OCI-LY7 (cell line): ENCODE measurements around the gene UBE2J2. TPM values are rescaled to one million over a fixed set of nuclear protein-coding genes. Genes with fewer than 3 reads are reported as not detected.
A peak's percentile ranks its signal among the peaks of the same experiment; 100 is the strongest.

ENCODE experiments used
- Bru-seq: library from RNA; stranded (reverse); fragments of 400-500 nt; gene quantifications from one replicate; lab custom pipeline; 2021; lab: Mats Ljungman, UMichigan
- BruChase-seq, 2 experiments: library from RNA; stranded (reverse); fragments of 400-500 nt; gene quantifications; one replicate each; lab custom pipeline; 2021; lab: Mats Ljungman, UMichigan
- BruUV-seq: library from RNA; stranded (reverse); fragments of 400-500 nt; replicated peaks from 2 replicates; lab custom pipeline; 2021; lab: Mats Ljungman, UMichigan
- CTCF ChIA-PET: fragments of 300-600 bp; sonication (Branson Sonifier 250); formaldehyde crosslinking; loops from one replicate; lab custom pipeline; 2022; ENCODE audit warnings: antibody characterized with exemption; ENCODE audit not compliant: unreplicated experiment; lab: Charles Lee
- POLR2A ChIA-PET: fragments of 300-600 bp; sonication (Branson Sonifier 250); formaldehyde crosslinking; loops from one replicate; lab custom pipeline; 2022; ENCODE audit warnings: antibody characterized with exemption; lab: Charles Lee
- DNase-seq: peaks from one replicate; pipeline ENCODE4 v3.0.0-alpha.2; 2015; ENCODE audit warnings: low spot score
- H2AFZ ChIP-seq: fragments of 200-600 bp; sonication (generic), shearing (Covaris generic); 2 replicates; pipeline ENCODE4 v1.6.1; 2014; ENCODE audit warnings: mild to moderate bottlenecking, antibody characterized with exemption, low read length, moderate library complexity
- H3K27ac ChIP-seq: fragments of 200-600 bp; sonication (generic); 2 replicates; pipeline ENCODE4 v1.5.1; 2014; ENCODE audit warnings: mixed run types, low read depth, mild to moderate bottlenecking, moderate library complexity, low read length, inconsistent platforms; ENCODE audit not compliant: poor library complexity, severe bottlenecking
- H3K36me3 ChIP-seq: fragments of 200-600 bp; sonication (generic); 2 replicates; pipeline ENCODE4 v1.6.1; 2014; ENCODE audit warnings: mild to moderate bottlenecking, antibody characterized with exemption, low read length, moderate library complexity, mixed read lengths; ENCODE audit not compliant: insufficient read depth
- H3K4me1 ChIP-seq: fragments of 200-600 bp; sonication (generic); 2 replicates; pipeline ENCODE4 v1.5.1; 2014; ENCODE audit warnings: mild to moderate bottlenecking, low read length; ENCODE audit not compliant: insufficient read depth, poor library complexity, severe bottlenecking
- H3K4me2 ChIP-seq: fragments of 200-600 bp; sonication (generic); 2 replicates; pipeline ENCODE4 v1.6.1; 2014; ENCODE audit warnings: mild to moderate bottlenecking, low read length
- H3K4me3 ChIP-seq: fragments of 200-600 bp; sonication (generic); 2 replicates; pipeline ENCODE4 v1.5.1; 2014; ENCODE audit warnings: mild to moderate bottlenecking, low read depth, low read length; ENCODE audit not compliant: poor library complexity, severe bottlenecking
- H3K79me2 ChIP-seq: fragments of 200-600 bp; sonication (generic); 2 replicates; pipeline ENCODE4 v1.6.1; 2016; ENCODE audit warnings: low read depth, mild to moderate bottlenecking, low read length, moderate library complexity, mixed read lengths; ENCODE audit not compliant: insufficient read depth
- H3K9me2 ChIP-seq: fragments of 200-600 bp; sonication (generic); 2 replicates; pipeline ENCODE4 v1.6.1; 2016; ENCODE audit warnings: mild to moderate bottlenecking, low read length, mixed read lengths; ENCODE audit not compliant: insufficient read depth
- H3K9me3 ChIP-seq: fragments of 200-600 bp; sonication (generic); 2 replicates; pipeline ENCODE4 v1.6.1; 2014; ENCODE audit warnings: mild to moderate bottlenecking, mixed run types, low read length, mixed read lengths
- H4K20me1 ChIP-seq: fragments of 200-600 bp; sonication (generic); 2 replicates; pipeline ENCODE4 v1.6.1; 2014; ENCODE audit warnings: mild to moderate bottlenecking, antibody characterized with exemption, low read length, moderate library complexity, mixed read lengths; ENCODE audit not compliant: insufficient read depth
- CTCF ChIP-seq: fragments of 200-600 bp; sonication (generic); conservative IDR thresholded peaks from 2 replicates; pipeline ENCODE4 v1.5.1; 2014; ENCODE audit warnings: mild to moderate bottlenecking, antibody characterized with exemption, low read length, moderate library complexity, mixed read lengths
- EZH2phosphoT487 ChIP-seq: fragments of 200-600 bp; sonication (generic); IDR thresholded peaks from 2 replicates; pipeline ENCODE4 v1.6.1; 2018; ENCODE audit warnings: low read depth, borderline replicate concordance, mild to moderate bottlenecking, mixed run types, antibody characterized with exemption, low read length, moderate library complexity, mixed read lengths
- intact Hi-C: fragments of 100-400 bp; cut with micrococcal nuclease; formaldehyde crosslinking; loops from one replicate; pipeline ENCODE4 v1.10.0; 2022; ENCODE audit not compliant: unreplicated experiment
- long read RNA-seq: library from polyadenylated mRNA; stranded (forward); transcript quantifications from one replicate; pipeline ENCODE4 v2.0.0, GENCODE V29; 2022
- total RNA-seq, 2 experiments: library from RNA; depleted of rRNA in 1 of 2; stranded (reverse); fragments of >200 nt in 1 of 2; shearing (Covaris generic) in 1 of 2; gene quantifications; 2 replicates each; pipeline ENCODE4 v1.2.3, GENCODE V29; 2014 to 2022

Gene UBE2J2
- total RNA-seq (2014; rRNA removed; shearing (Covaris generic)) = 61.6 and 69.2 TPM in 2 replicates
- 87.0 and 88.7 TPM in 2 replicates for total RNA-seq (2022)
- percentile 72 among the genes with signal in this experiment for Bru-seq, nascent RNA
- BruChase-seq, experiment 1, labeled RNA remaining after a 6-hour chase = percentile 88 among the genes with signal in this experiment
- BruChase-seq, experiment 2, labeled RNA remaining after a 2-hour chase = percentile 87 among the genes with signal in this experiment
- long read RNA-seq, transcript UBE2J2-202 (7 exons, 1,733 nt) = major isoform, 47 of 86 reads
- long read RNA-seq, transcript UBE2J2-204 (6 exons, 1,057 nt) = minor isoform, 11 of 86 reads
- long read RNA-seq, partial matches to known transcripts = 4 of 86 reads
- long read RNA-seq, other reads (novel, unspliced or antisense) = 12 of 86 reads

- Histone ChIP-seq H3K9me3 (no peaks in the 10 kb centered on the region), H2AFZ (peak within 1 kb of the TSS; percentile 77; the same call in 1 of the 2 replicates), H3K4me2 (peak within 1 kb of the TSS; percentile 84), H4K20me1 (0 out of 2 replicates have a peak, but pooled peaks cover 12% of the 10 kb centered on the region), H3K27ac (peak within 1 kb of the TSS; percentile 12), H3K79me2 (peaks cover 39% of the 10 kb centered on the region), H3K9me2 (no peaks in the 10 kb centered on the region), H3K4me1 (peaks cover 26% of the 10 kb centered on the region), H3K36me3 (peaks cover 29% of the 10 kb centered on the region), H3K4me3 (peak within 1 kb of the TSS; percentile 94)
- ChIA-PET POLR2A (interaction anchor here (0.6 to 1.4 kb wide), 4 partner anchors 13 to 376 kb away, joined by 3 to 6 read pairs (median 4); no protein-coding TSS in a partner anchor), CTCF (interaction anchor here (0.5 to 0.9 kb wide), 3 partner anchors 17 to 197 kb away, joined by 3 to 11 read pairs (median 8); no protein-coding TSS in a partner anchor)
- intact Hi-C loops = loop anchor here (1.0 kb wide), 1 partner anchor 157 kb away; the partner anchor contains the start of gene C1orf159
- no peak for TF ChIP-seq EZH2phosphoT487
- peak; percentile 94 for DNase-seq
- no TSS peak for BruUV-seq
Measured at GRCh38 chr1:1273512-1274298, at the start of gene UBE2J2. TSS of gene UBE2J2 (minus strand) at chr1:1273854. CDS start at chr1:1267992, 5,862 bp downstream.

GRCh38 chr1:1322952-1323351 is 49.3 kb upstream of the UBE2J2 start:
- DNase-seq = no peak
- Histone ChIP-seq H3K9me2 (no peaks in the 10 kb centered on the region), H4K20me1 (peaks cover 3% of the 10 kb centered on the region; the same call in 1 of the 2 replicates), H3K27ac (no peak overlapping the region), H3K9me3 (no peaks in the 10 kb centered on the region), H2AFZ (no peak overlapping the region), H3K4me2 (peak overlapping the region; percentile 66), H3K36me3 (peaks cover 48% of the 10 kb centered on the region), H3K4me3 (no peak overlapping the region), H3K4me1 (peaks cover 25% of the 10 kb centered on the region), H3K79me2 (peaks cover 43% of the 10 kb centered on the region)
- intact Hi-C loops = no loop called here
- ChIA-PET POLR2A (no interaction called here), CTCF (no interaction called here)
- no TSS peak for BruUV-seq
- no peak for TF ChIP-seq EZH2phosphoT487

- no TSS peak for BruUV-seq
- POLR2A ChIA-PET = no interaction called here
- TF ChIP-seq CTCF = no peak
- no peak for TF ChIP-seq EZH2phosphoT487
Measured at GRCh38 chr1:1322418-1322817, 48.8 kb upstream of the UBE2J2 start.

More at GRCh38 chr1:1322418-1322817, 48.8 kb upstream of the UBE2J2 start:
- CTCF ChIA-PET = no interaction called here
- Histone ChIP-seq H3K9me3 (no peaks in the 10 kb centered on the region), H3K4me1 (peaks cover 25% of the 10 kb centered on the region), H3K4me3 (no peak overlapping the region), H3K36me3 (peaks cover 53% of the 10 kb centered on the region), H3K79me2 (peaks cover 43% of the 10 kb centered on the region), H4K20me1 (peaks cover 3% of the 10 kb centered on the region; the same call in 1 of the 2 replicates), H2AFZ (no peak overlapping the region), H3K27ac (no peak overlapping the region), H3K4me2 (no peak overlapping the region), H3K9me2 (no peaks in the 10 kb centered on the region)
- intact Hi-C loops = no loop called here
- DNase-seq = no peak
